HCT116 (cell line): ENCODE data around the gene MZT1. TPM values are rescaled to one million over a fixed set of nuclear protein-coding genes. Genes with fewer than 3 reads are reported as not detected.

Experiments
- ATAC-seq: fragments of 200-7000 bp; cut with Tn5 transposase; 2 replicates; pipeline ENCODE4 v1.9.1; 2020; ENCODE audit warnings: mild to moderate bottlenecking, moderate library complexity
- BruUV-seq: library from RNA; stranded (reverse); fragments of 400-500 nt; replicated peaks from 2 replicates; lab custom pipeline; 2021; lab: Mats Ljungman, UMichigan
- CTCF ChIA-PET: fragments of 300-600 bp; sonication (Branson Sonifier 250); formaldehyde crosslinking; loops from one replicate; lab custom pipeline; 2021; ENCODE audit warnings: antibody characterized with exemption; lab: Charles Lee
- POLR2A ChIA-PET: fragments of 300-600, 350-600 bp; sonication (Branson Sonifier 250); formaldehyde crosslinking; loops from one replicate; lab custom pipeline; 2021; ENCODE audit warnings: antibody characterized with exemption; lab: Charles Lee
- RAD21 ChIA-PET, 2 experiments: fragments of 300-600 bp; sonication (Branson Sonifier 250); formaldehyde crosslinking; loops; one replicate each; lab custom pipeline; 2023; ENCODE audit warnings: low total read pairs in 2 of 2; ENCODE audit not compliant: uncharacterized antibody in 2 of 2, unreplicated experiment in 2 of 2, low non-redundant PET in 1 of 2; lab: Charles Lee
- DNase-seq: peaks from one replicate; pipeline ENCODE4 v3.0.0-alpha.2; 2010; ENCODE audit warnings: low read depth, low spot score
- H2AFZ ChIP-seq: fragments of 200-600 bp; shearing (Covaris generic), sonication (generic); 2 replicates; pipeline ENCODE4 v1.6.1; 2017; ENCODE audit warnings: low read depth, mixed run types, mixed read lengths, antibody characterized with exemption, low read length; ENCODE audit not compliant: poor library complexity, severe bottlenecking
- H3K27ac ChIP-seq: 2 replicates; pipeline ENCODE4 v1.5.1; 2012; ENCODE audit warnings: low read depth, low read length
- H3K27me3 ChIP-seq: fragments of 200-600 bp; sonication (generic); 2 replicates; pipeline ENCODE4 v1.6.1; 2016; ENCODE audit warnings: mixed run types, low read length, mixed read lengths; ENCODE audit not compliant: insufficient read depth
- H3K36me3 ChIP-seq, 2 experiments: fragments of 200-500 bp in 1 of 2; fragments of 200-600 bp in 1 of 2; sonication (Bioruptor generic) in 1 of 2; sonication (generic) in 1 of 2; 2 replicates each; pipeline versions ENCODE4 v1.5.1 to v1.6.1; 2014 to 2016; ENCODE audit warnings: low read length in 2 of 2, inconsistent platforms in 1 of 2, mixed read lengths in 1 of 2, mixed run types in 1 of 2; ENCODE audit not compliant: insufficient read depth in 2 of 2, control insufficient read depth in 1 of 2
- H3K4me1 ChIP-seq, 2 experiments: fragments of 200-600 bp in 1 of 2; sonication (generic) in 1 of 2; 2 replicates each; pipeline versions ENCODE4 v1.5.1 to v1.6.1; 2012 to 2017; ENCODE audit warnings: low read length in 2 of 2, inconsistent platforms in 1 of 2, mild to moderate bottlenecking in 1 of 2, mixed read lengths in 1 of 2, mixed run types in 1 of 2, moderate library complexity in 1 of 2; ENCODE audit not compliant: insufficient read depth in 2 of 2, control insufficient read depth in 1 of 2
- H3K4me2 ChIP-seq: fragments of 200-600 bp; sonication (generic); 2 replicates; pipeline ENCODE4 v1.6.1; 2017; ENCODE audit warnings: mixed run types, low read length, mixed read lengths
- H3K4me3 ChIP-seq, 2 experiments: fragments of 200-600 bp in 1 of 2; sonication (generic) in 1 of 2; replicated peaks in 1 of 2; 2 replicates each; pipeline ENCODE4 v1.5.1; 2011 to 2016; ENCODE audit warnings: low read length in 2 of 2, control low read depth in 1 of 2, low read depth in 1 of 2, mild to moderate bottlenecking in 1 of 2, mixed read lengths in 1 of 2, mixed run types in 1 of 2
- H3K79me2 ChIP-seq: fragments of 200-600 bp; sonication (generic); 2 replicates; pipeline ENCODE4 v1.6.1; 2017; ENCODE audit warnings: mild to moderate bottlenecking, mixed run types, low read length, moderate library complexity, mixed read lengths; ENCODE audit not compliant: insufficient read depth
- H3K9ac ChIP-seq: fragments of 200-600 bp; sonication (generic); 2 replicates; pipeline ENCODE4 v1.6.1; 2016; ENCODE audit warnings: low read length, mixed read lengths
- H3K9me2 ChIP-seq: fragments of 200-600 bp; sonication (generic), shearing (Covaris generic); 2 replicates; pipeline ENCODE4 v1.6.1; 2017; ENCODE audit warnings: mixed run types, mild to moderate bottlenecking, moderate library complexity; ENCODE audit not compliant: insufficient read depth
- H3K9me3 ChIP-seq, 2 experiments: fragments of 200-500 bp in 1 of 2; fragments of 200-600 bp in 1 of 2; sonication (Bioruptor generic) in 1 of 2; sonication (generic) in 1 of 2; 2 replicates each; pipeline ENCODE4 v1.6.1; 2014 to 2017; ENCODE audit warnings: low read length in 2 of 2, mixed read lengths in 2 of 2, inconsistent platforms in 1 of 2, low read depth in 1 of 2, mild to moderate bottlenecking in 1 of 2, mixed run types in 1 of 2, moderate library complexity in 1 of 2; ENCODE audit not compliant: control insufficient read depth in 1 of 2, insufficient read depth in 1 of 2
- H4K20me1 ChIP-seq: fragments of 200-600 bp; sonication (generic), shearing (Covaris generic); 2 replicates; pipeline ENCODE4 v1.6.1; 2017; ENCODE audit warnings: mixed run types, mild to moderate bottlenecking, moderate library complexity; ENCODE audit not compliant: insufficient read depth
- CEBPB ChIP-seq: IDR thresholded peaks from 2 replicates; pipeline ENCODE4 v1.6.1; 2012; ENCODE audit warnings: low read depth
- ELF1 ChIP-seq: IDR thresholded peaks from 2 replicates; pipeline ENCODE4 v1.6.1; 2012; ENCODE audit warnings: low read depth, borderline replicate concordance
- EZH2phosphoT487 ChIP-seq: fragments of 200-600 bp; IDR thresholded peaks from 2 replicates; pipeline ENCODE4 v1.6.1; 2018; ENCODE audit warnings: antibody characterized with exemption, borderline replicate concordance
- POLR2A ChIP-seq: IDR thresholded peaks from 2 replicates; pipeline ENCODE4 v1.7.0; 2011; ENCODE audit warnings: borderline replicate concordance; ENCODE audit not compliant: insufficient read depth, insufficient read length; ENCODE audit errors: extremely low read depth
- SIN3A ChIP-seq: IDR thresholded peaks from 2 replicates; pipeline ENCODE4 v1.6.1; 2012; ENCODE audit warnings: low read depth
- SP1 ChIP-seq: IDR thresholded peaks from 2 replicates; pipeline ENCODE4 v1.6.1; 2012; ENCODE audit warnings: low read depth
- SRF ChIP-seq: IDR thresholded peaks from 2 replicates; pipeline ENCODE4 v1.6.1; 2012; ENCODE audit warnings: low read depth
- YY1 ChIP-seq: IDR thresholded peaks from 2 replicates; pipeline ENCODE4 v1.6.1; 2011; ENCODE audit warnings: low read length, low read depth, moderate library complexity, mild to moderate bottlenecking; ENCODE audit not compliant: insufficient replicate concordance; ENCODE audit errors: extremely low read depth
- ZFX ChIP-seq: fragments of 450-650 bp; IDR thresholded peaks from 2 replicates; pipeline ENCODE4 v1.6.1; 2017
- ZNF274 ChIP-seq: fragments of 200-500 bp; sonication (Bioruptor generic); IDR thresholded peaks from 2 replicates; pipeline ENCODE4 v1.6.1; 2014; ENCODE audit warnings: mild to moderate bottlenecking, low read depth, low read length, inconsistent platforms
- intact Hi-C: fragments of 100-400 bp; cut with micrococcal nuclease; formaldehyde crosslinking; loops from 2 replicates; pipeline ENCODE4 v1.10.0; 2022
- total RNA-seq: library from RNA; stranded (reverse); gene quantifications from one replicate; pipeline ENCODE4 v1.2.1, GENCODE V29; 2021; ENCODE audit not compliant: unreplicated experiment
- TF ChIP-seq, protein P1 (sequence below): IDR thresholded peaks from 2 replicates; pipeline ENCODE4 v1.6.1; 2012
- TF ChIP-seq, protein P2 (sequence below), 3 experiments: fragments of 200-600 bp in 1 of 3; sonication (generic) in 1 of 3; IDR thresholded peaks in 2 of 3; conservative IDR thresholded peaks in 1 of 3; 2 replicates each; pipeline ENCODE4 v1.5.1; 2012 to 2017; ENCODE audit warnings: low read depth in 2 of 3, low read length in 2 of 3, antibody characterized with exemption in 1 of 3, borderline replicate concordance in 1 of 3, control low read depth in 1 of 3, mild to moderate bottlenecking in 1 of 3, mixed read lengths in 1 of 3, mixed run types in 1 of 3, moderate library complexity in 1 of 3; ENCODE audit not compliant: insufficient read depth in 1 of 3

Gene MZT1
- total RNA-seq, 1 experiment from 2014 or later, result 19.0 TPM

DNA sequence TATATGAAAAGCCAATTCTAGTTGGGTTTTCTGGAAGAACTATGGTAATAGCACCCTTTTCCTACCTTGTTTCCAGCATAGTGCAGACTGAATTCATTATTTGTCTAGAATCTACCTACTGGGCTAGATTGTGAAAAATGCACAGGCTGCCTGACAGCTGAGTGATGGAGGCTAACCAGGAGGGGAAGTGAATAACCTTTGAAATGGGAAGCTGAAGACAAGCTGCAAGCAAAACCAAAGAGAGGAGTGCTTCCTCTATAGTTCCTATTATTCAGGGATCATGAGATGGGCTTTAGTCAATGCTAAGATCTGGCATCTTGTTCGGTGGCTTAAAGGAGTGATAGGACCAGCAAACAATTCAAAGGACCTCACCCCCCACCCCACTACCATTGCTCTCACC, 26.9 kb downstream of the MZT1 start:
- ChIA-PET POLR2A (no interaction called here), RAD21 (no interaction called here), CTCF (no interaction called here)
- no peak overlapping the region for H3K4me3 ChIP-seq
- H3K9me3 ChIP-seq, result no peaks in the 10 kb centered on the region
- H3K4me1 ChIP-seq, result no peaks in the 10 kb centered on the region
- H3K27me3 ChIP-seq, result no peaks in the 10 kb centered on the region
- intact Hi-C loops, result no loop called here
- no peak overlapping the region for H3K27ac ChIP-seq
- H3K36me3 ChIP-seq, result no peaks in the 10 kb centered on the region
- no peaks in the 10 kb centered on the region for H3K79me2 ChIP-seq
- DNase-seq, result no peak
- ATAC-seq, result no peak
- H2AFZ ChIP-seq, result no peak overlapping the region
- no peak for TF ChIP-seq ZNF274
- TF ChIP-seq CEBPB, result no peak
- TF ChIP-seq SIN3A, result no peak
- TF ChIP-seq SRF, result no peak
- TF ChIP-seq YY1, result no peak
- TF ChIP-seq ELF1, result no peak
- no peak for TF ChIP-seq ZFX
- no peak for TF ChIP-seq EZH2phosphoT487
- TF ChIP-seq SP1, result no peak
- no peak for TF ChIP-seq POLR2A
- TF ChIP-seq, protein P1, sequence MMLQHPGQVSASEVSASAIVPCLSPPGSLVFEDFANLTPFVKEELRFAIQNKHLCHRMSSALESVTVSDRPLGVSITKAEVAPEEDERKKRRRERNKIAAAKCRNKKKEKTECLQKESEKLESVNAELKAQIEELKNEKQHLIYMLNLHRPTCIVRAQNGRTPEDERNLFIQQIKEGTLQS, result no peak
- TF ChIP-seq, protein P2, sequence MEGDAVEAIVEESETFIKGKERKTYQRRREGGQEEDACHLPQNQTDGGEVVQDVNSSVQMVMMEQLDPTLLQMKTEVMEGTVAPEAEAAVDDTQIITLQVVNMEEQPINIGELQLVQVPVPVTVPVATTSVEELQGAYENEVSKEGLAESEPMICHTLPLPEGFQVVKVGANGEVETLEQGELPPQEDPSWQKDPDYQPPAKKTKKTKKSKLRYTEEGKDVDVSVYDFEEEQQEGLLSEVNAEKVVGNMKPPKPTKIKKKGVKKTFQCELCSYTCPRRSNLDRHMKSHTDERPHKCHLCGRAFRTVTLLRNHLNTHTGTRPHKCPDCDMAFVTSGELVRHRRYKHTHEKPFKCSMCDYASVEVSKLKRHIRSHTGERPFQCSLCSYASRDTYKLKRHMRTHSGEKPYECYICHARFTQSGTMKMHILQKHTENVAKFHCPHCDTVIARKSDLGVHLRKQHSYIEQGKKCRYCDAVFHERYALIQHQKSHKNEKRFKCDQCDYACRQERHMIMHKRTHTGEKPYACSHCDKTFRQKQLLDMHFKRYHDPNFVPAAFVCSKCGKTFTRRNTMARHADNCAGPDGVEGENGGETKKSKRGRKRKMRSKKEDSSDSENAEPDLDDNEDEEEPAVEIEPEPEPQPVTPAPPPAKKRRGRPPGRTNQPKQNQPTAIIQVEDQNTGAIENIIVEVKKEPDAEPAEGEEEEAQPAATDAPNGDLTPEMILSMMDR (IDR thresholded peaks at IDR 0.05 in 2 of 3, conservative IDR thresholded peaks at IDR 0.05 in 1 of 3; ENCODE audit: borderline replicate concordance in 1 of 3, insufficient read depth in 1 of 3, low read depth in 2 of 3, low read length in 2 of 3), result no peak
- no peak overlapping the region for H3K9ac ChIP-seq
- BruUV-seq, result no TSS peak
- no peak overlapping the region for H3K4me2 ChIP-seq
- no peaks in the 10 kb centered on the region for H3K9me2 ChIP-seq
- H4K20me1 ChIP-seq, result no peaks in the 10 kb centered on the region
